Kidney tubule cell (primary cell): ENCODE results near the gene MTA1.

Experiments used
- DNase-seq: peaks from one replicate; pipeline ENCODE4 v3.0.0-alpha.2; 2018; ENCODE audit warnings: low spot score

The MTA1 gene

DNA sequence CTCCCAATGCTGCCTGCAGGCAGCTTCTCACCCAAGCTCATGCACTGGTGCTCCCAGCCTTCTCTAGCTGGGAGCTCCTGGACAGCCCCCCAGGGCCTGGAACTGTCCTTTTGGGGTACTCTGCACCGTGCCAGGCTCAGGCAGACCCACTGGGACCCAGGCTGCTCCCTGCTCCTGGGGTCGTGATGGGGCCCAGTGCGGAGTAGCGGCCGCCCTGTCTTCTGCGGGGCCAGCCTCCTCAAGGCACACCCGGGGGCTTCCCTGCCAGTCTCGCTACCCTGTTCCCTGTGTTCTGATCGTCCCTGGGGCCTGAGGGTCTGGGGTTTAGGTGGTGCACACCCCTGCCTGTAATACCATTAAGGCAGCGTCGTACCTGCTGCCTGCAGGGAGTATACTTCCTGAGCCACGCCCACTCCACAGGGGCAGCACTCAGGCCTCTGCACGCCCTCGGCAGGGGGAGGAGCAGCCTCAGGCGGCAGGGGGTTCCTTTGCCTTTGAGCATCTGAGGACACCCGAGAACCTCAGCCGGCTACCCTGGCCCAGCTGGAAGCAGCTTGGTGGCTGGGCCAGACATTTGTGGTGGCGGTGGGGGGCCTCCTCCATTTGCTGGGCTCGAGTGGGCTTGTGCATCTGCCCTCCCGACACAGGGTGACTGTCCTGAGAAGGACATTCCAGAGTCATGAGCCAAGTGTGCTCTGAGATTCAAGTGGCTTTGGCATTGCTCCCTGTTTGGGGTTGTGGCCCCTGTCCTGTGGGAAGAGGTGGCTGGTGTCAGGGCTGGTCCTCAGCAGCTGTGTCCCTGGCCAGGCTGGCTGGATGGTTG is 45.8 kb downstream of the MTA1 start:
- peak; percentile 64 for DNase-seq

DNA sequence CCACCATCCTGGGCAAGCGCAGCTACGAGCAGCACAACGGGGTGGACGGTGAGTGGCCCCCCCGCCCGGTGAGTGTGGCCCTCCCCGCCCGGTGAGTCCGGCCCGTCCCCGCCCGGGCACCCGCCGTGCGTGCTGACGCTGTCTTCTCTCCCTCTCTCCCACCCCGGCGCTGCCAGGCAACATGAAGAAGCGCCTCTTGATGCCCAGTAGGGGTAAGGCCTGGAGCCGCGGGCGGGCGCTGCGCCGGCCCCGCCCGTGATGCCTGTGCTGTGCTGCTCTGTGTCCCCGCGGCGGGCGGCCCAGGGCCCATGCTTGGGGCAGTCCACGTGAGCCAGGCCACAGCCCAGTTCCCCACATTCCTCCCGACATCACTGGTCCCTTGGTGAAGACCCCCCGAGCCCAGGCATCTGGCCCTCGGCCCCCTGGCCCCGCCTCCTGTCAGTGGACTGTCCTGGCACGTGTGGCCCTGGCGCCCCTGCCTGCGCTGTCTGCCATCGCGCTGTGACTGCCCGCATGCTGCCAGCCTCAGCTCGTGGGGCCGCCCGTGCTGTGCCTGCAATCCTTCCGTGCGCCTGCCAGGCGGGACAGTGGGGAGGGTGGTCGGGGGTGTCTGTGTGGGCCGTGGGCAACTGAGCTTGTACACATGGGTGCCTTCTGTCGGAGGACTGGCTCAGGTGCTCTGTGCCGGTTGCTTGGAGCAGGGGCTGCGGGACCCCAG is 47.1 kb downstream of the MTA1 start:
- DNase-seq: no peak

DNA sequence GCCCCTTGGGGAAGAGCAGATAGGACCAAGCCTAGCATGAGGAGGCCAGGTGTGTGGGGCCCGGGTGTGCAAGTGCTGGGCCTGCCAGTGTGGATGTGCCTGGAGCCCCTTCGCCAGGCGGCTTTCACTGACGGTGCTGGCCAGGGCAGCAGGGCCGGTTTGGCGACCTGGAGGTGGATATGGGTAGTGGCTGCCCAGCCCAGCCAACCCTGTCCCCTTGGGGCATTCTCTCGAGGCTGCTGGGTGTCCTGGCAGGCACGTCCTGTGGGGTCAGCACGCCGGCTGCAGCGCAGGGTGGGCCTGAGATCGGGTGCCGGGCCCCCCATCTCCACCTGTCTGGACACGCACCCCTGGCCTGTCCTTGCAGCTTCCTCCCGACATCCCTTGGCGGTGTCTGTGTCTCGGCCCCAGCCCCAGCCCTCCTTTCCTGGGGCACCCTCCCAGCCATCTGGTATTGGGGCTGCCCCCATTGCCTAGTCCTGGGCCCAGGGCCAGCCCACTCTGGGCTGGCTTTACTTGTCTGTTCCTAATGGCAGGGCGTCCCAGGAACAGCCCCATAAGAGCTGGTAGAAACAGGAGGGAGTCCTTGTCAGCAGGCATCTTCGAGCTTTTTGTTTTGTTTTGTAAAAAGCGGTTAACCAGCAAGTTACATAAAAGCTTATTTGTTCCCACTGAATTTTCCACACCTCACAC is 47.8 kb downstream of the MTA1 start:
- DNase-seq: no peak

DNA sequence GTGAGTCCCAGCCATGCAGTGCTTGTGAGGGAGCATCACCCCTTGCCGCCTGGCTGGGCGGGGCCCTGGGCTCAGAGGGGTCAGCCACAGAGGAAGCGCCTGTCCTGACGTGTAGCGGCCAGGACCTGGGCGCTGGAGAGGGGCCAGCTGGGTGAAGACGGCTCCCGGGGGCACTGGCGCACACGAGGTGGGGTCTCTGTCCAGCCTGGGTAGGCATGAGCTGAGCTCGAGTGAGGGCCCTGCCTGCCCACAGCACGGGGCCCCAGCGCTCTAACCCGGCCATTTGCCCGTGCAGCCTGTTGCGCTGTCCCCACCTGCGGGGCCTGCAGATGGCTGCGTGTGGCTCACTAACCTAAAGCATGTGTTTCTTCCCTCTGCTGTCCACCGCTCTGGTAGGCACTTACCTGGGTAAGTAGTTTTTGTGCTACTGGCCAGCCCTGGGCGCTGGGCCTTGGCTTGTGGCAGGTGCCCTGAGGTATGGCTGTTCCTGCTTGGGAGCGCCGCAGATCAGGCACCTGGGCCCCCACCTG is 48.4 kb downstream of the MTA1 start:
- DNase-seq: no peak

DNA sequence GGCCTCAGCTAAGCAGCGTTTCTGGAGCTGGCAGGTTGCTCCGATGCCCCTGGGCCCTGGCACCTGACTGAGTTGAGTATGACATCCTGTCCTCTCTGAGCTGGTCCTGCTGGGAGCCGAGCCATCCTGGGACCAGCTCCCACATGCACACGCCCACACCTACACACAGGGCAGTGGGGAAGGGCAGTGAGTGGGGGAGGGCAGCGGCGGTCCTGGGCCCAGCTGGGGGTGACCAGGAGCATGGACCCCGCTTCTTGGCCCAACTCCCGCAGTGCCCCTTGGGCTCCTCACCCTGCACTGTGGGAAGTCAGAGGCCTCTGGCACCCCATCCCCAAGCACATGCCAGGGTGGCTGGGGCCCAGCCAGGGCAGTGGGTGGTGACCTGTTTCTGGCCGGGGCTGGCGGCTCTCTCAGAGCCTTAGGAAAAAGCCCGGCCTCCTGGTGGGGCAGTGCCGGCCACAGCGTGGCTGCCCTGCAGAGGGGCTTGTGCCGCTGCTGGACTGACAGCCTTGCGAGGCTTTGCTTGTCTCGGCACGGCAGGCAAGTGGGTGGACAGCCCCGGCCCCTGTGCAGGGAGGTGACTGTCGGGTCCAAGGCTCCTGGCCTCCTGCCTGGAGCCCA is 49.1 kb downstream of the MTA1 start:
- no peak for DNase-seq

DNA sequence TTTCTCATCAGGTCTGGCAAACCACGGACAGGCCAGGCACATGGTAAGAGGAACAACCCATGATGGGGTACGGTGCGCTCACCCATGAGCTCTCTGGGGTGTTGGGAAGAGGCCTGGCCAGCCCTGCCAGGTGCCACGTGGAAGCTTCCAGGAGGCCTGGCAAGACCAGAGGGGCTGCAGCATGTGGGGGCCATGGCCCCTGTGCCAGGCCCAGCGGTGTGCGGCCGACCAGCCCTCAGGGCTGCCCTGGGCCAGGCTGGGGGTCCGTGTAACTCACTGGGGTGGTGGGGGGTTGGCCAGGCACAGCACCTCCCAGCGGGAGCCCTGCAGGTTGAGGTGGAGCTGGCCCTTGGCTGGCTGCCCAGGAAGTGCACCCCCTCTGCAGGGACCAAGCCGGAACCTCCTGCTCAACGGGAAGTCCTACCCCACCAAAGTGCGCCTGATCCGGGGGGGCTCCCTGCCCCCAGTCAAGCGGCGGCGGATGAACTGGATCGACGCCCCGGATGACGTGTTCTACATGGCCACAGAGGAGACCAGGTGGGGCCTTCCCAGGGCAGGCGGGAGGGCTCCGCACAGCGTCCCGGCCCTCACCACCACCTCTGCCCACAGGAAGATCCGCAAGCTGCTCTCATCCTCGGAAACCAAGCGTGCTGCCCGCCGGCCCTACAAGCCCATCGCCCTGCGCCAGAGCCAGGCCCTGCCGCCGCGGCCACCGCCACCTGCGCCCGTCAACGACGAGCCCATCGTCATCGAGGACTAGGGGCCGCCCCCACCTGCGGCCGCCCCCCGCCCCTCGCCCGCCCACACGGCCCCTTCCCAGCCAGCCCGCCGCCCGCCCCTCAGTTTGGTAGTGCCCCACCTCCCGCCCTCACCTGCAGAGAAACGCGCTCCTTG is 50.1 kb downstream of the MTA1 start:
- peak; percentile 75 for DNase-seq

DNA sequence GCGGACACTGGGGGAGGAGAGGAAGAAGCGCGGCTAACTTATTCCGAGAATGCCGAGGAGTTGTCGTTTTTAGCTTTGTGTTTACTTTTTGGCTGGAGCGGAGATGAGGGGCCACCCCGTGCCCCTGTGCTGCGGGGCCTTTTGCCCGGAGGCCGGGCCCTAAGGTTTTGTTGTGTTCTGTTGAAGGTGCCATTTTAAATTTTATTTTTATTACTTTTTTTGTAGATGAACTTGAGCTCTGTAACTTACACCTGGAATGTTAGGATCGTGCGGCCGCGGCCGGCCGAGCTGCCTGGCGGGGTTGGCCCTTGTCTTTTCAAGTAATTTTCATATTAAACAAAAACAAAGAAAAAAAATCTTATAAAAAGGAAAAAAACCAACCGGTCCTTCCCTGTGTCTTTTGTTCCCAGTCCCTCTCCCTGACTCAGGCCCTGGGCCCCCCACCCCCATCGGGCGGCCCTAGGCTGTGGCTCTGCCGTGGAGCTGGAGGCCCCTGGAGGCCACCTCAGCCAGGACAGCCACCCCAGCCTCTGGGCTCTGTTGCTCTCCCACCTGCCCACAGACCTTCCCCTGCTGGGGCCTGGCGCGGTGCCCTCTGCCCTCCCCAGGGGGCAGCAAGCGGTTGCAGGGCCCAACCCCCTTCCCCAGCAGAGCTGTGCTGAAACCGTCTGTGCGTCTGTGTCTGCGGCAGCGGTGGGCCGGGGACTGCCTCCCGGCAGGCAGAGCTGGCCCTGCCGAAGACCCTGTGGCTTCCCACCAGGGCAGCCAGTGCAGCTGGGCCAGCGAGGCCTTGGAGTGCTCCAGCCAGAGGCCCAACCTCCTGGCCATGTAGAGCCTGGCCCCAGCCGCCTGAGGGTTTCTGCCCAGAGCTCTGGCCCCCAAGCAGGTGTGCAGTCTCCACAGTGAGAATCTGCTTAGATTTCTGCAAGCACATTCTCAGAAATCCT is 51.0 kb downstream of the MTA1 start:
- DNase-seq: no peak

DNA sequence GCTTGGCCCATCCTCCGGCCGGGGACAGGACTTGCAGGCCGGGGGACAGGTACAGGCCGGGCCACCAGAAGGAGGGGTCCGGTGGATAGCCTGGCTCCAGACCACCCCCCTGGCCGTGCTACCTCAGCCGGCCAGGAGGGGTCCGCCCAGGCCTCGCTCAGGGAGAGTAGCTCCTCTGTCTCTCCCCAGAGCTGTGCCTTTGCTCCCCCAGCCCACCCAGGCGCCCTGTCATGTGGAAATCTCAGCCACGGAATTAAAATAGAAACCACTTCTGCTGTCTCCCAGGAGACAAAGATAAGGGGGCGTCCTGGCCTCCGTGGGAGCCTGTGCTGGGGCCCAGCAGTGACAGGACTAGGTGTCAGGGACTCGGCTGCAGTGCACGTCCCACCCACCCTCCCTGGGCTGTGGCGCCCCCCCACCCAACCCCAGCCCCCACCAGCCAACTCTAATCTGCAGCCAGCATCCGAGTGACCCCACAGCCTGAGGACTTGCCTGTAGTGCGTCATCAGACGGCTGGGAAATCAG is 51.7 kb downstream of the MTA1 start:
- DNase-seq: no peak

DNA sequence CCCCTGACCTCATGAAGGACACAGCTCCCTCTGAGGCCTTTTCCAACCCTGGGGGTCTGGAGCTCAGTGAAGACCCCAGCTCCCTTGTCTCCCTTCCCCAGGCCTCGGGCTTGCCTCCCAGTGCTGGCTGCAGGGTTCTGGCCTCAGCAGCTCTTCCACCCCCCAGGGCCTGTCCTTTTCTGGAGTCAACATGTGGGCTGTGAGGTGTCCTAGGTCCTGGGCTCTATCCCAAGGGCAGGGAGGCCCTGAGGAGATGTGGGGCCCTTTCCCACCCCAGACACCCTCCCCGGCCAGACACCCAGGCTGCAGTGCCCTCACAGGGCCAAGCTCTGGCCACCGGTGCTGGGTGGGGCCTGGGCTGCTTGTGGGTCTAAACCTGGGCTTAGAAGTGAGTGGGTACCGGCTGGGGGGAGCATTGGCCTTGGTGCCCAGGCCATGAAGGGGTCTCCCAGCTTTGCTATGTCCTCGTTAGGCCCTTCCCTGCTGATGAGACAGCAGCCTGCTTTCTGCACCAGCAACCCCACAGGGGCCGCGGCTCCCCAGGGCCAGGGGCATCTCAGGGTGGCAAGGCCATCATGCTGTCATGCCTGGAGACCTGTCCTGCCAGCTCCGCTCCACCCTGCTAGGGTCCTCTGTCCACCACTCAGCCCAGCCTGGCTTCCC is 52.3 kb downstream of the MTA1 start:
- no peak for DNase-seq

DNA sequence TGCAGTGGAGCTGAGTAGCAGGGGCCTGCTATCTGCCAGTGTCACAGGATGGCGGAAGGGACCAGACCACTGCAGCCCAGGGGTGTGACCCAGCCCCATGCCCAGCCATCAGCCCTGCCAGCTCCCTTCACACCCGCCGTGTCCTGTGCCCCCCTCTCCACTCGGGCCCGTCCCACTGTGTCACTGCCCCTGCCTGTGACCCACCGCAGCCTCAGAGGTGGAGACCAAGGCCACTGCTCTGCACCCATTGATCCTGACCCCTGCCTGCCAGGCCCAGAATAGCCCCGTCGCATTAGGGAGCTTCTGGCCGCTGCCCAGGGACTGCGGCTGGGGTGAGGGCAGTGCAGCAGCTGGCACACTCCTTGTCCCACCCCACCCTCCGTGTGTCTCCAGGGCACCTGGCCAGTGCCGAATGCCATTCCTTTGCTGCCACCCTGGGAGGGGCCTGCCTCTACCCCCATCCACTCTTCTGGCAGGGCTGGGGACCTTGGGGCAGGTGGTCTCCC is 52.9 kb downstream of the MTA1 start:
- no peak for DNase-seq

DNA sequence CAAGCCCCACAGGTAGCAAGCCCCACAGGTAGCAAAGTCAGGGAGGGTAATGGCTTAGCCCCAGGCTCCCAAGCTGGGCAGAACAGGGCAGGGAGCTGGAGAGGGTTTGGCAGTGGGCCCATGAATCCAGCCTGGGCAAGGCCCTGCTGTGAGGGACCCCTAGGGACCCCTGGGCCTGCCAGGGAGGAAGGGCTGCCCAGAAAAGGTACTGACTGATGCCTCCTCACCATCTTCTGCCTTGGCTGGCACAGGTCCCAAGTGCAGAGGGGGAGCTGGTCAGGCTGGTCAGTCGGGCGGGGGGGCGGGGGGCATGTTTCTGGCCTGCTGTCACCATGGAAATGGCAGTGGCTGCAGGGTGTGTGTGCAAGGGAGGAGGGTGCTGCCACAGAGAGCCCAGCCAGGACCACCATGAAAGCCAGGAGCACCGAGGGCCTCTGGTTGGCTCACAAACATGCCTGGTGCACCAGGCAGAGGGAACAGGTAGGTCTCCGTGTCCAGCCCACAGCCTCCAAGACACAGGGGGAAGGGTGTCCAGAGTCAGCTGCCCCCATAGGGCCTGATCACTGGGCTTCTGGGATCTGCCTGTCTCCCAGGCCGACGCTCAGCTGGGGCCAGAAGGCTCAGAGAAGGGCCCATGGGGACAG is 53.5 kb downstream of the MTA1 start:
- DNase-seq: peak; percentile 47

DNA sequence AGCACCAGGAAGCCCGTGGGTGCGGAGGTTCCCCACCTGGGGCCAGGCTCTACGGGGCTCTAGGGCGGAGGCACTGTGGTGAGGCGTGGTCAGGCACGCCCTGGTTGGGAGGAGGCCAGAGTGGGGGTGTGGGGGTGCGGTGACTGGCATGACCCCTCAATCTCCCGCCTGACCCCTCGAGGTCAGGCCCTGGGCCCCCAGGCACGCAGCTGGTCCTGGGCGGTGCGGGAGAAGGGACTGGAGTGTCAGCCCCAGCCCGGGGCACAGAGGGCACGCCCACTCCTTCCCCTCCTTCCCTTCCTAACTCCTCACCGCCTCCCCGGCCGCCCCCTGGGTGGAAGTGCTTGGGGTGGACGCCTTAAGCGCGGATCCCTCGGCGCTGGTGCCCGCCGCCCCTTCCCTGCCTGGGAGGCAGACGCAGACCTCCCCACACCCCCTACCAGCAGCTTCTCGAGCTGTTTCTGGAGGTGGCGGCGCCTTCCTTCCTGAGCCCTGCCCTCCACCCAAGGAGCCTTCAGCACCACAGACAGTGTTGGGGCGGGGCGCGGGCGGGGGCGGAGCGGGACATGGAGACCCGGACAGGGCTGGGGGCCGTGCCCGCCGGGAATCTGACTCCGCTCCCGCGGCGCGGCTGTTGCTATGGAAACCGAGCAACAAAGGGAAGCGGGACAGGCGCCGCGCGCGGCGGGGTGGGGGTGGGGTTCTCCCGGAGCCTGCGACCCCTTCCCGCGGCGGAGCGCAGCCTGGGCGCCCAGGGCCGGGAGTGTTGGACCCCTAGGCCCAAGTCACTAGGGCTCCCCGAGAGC is 54.3 kb downstream of the MTA1 start:
- DNase-seq: peak; percentile 92

DNA sequence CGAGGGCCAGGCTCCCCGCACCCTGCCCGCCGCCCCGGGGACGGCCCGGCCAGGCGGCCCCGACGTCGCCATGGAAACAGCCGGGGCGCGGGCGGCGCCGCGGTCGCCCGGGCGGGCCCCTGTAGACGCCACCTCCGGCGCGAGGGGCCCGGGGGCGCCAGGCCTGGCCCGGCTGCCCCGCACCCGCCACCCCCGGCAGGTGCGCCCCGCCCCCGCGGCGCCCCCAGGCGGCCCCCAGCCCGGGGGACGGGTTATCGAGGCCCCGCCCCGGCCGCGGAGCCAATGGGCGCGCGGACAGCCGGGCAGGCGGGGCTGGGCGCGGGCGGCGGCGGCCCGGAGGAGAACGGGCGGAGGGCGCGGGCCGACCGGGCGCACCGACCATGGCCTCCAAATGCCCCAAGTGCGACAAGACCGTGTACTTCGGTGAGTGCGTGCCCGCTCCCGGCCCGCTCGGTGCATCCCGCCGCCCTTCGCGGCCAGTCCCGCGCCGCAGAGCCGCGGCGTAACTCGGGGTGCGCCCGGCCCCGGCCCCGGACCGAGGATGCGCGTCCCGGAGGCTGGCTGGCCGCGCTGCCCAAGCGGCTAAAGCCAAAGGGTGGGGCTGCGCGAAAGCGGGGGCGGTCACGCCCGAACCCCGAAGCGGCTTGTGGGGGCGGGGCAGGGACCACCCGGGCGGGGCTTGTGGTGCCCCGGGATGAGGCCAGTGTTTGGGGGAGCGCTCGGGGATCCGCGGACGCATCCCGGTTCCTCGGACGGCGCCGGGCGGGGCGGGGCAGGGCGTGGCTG is 55.0 kb downstream of the MTA1 start, which contains the start of gene CRIP2:
Gene CRIP2, plus strand, starts transcription at position 339 of the 786 bp plus-strand sequence. Its CDS starts 42 bp downstream, at position 381.
- DNase-seq: peak; percentile 68

DNA sequence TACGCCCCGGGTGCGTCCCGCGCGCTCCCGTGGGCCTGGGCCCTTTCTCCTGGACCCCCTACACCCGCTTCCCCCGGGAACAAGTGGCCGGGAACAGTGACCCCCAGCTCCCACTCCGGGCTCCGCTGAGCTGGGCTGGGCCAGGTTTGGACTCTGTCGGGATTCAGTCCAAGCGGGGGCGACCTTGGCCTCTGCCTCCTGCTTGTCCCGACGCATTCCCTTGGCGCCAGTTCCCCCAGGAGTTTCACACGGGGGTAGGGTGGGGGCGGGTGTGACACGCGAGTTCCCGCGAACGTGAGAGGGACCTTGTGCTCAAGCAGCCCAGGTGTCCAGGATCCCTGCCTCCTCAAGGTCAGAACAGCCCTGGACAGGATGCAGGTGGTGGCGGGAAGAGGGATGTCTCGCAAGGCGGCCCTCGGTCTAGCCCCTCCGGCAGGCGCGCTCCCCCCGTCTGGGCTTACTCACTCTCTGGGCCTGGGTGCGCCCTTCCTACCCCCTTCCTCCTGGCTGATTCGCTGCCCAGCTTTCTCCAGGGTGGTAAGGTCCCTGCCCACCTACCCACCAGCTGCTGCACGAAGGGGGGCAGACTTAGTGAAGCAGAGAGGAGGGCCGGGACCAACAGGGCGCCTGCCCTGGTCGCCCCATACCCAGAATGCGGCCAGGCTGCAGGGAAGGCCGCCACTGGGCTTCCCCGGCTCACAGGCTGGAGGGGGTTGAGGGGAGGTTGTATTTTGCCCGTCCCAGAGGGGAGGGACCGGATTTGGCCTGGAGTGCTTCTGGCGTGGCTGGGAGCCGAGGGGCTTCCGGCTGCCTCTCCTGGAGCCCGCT is 55.9 kb downstream of the MTA1 start:
- peak; percentile 80 for DNase-seq

DNA sequence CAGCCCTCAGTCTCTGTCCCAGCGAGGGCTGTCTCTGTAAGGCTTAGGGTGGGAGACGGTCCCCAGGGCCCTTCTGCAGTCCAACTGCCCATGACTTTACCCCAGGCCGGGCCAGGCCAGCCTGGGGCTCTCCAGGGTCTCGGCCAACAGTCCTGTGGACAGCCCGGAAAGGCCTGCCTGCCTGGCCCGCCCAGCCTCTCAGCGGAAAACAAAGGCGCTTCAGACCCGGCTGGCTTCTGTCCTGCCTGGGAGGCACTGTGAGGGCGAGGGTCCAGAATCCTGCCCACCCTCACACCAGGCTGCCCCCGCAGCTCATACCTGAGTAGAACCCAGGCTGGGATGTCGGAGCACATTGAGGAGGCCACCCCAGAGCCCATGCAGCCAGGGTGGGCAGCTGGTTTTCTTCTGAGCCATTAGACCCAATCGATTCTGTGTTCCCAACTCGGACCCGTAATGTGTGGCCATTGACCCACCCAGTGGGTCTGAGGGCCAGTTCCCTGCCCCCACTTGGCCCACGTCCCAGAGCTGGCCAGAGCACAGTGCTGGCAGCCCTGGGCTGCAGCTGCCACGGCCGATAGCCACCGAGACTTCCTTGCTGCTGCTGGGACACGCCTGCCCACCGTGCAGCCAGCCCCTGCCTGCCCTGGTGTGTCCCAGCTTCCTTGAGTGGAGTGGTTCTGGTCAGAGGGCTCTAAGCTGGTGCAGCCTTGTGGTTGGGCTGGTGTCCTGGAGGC is 56.6 kb downstream of the MTA1 start:
- DNase-seq: peak; percentile 81
